ENCODE results near the gene CSNK2A1. TPM values are rescaled to one million over a fixed set of nuclear protein-coding genes. Genes with fewer than 3 reads are reported as not detected.
A peak's percentile ranks its signal among the peaks of the same experiment; 100 is the strongest.

Gene CSNK2A1
- total RNA-seq, 1 donor: 117 TPM

GRCh38 chr20:564192-564591 is 20.6 kb upstream of the CSNK2A1 start:
- no peak for TF ChIP-seq CTCF (IDR thresholded peaks at IDR 0.05; ENCODE audit: insufficient read depth, low read depth, low read length)
- H3K4me3 ChIP-seq (ENCODE audit: low read depth, low read length): no peak overlapping the region
- no peak for DNase-seq (ENCODE audit: low read depth)

DNA sequence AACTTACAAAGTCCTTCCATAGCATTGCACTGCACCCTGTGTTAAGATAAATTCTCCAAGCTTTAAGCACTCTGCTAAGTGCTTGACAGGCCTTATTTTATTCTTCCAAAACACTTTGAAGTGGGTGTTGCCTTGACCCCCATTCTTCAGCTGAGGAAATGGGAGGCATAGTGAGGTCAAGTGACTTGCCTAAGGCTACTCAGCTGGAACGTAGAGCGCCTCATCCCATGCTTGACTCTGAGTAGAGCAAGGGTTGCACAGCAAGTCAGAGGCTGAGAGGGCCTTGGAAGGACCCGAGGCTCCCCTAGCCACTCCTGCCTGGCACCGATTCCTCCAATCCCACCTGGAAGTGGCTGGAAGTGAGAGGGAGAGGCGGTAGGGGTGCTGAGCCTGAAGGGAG is 19.6 kb upstream of the CSNK2A1 start:
- no peak for TF ChIP-seq CTCF (IDR thresholded peaks at IDR 0.05; ENCODE audit: insufficient read depth, low read depth, low read length)
- no peak overlapping the region for H3K4me3 ChIP-seq (ENCODE audit: low read depth, low read length)
- DNase-seq (ENCODE audit: low read depth): no peak

DNA sequence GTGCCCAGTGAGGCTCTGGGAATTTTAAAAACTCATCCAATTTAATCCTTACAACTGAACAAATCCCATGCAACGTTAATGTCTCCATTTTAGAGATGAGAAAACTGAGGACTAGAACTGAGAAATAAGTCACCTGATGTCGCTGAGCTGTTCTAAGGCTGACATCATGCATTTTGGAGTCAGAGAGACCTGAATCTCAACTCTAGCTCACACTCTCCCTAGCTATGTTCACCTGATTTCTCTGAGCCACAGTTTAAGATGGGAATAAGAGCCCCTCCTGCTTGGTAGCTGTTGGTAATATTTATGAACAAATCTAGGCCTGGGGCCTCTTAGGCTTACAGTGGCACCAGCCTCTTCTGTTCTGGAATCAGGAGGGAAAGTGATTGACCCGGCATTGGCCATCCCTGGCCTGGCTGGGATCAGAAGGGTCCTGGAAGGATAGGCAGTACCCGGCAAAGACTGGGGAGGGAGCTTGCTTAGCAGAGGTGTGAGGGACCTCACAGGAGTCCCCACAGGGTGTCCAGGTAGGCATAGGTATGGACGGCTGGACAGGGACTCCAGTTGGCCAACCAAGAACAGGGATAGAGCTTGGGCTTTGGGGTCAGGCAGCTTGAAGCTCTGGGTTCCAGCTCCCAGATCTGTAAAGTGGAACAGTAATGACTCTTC is 18.8 kb upstream of the CSNK2A1 start:
- H3K4me3 ChIP-seq (ENCODE audit: low read depth, low read length): no peak overlapping the region
- TF ChIP-seq CTCF (IDR thresholded peaks at IDR 0.05; ENCODE audit: insufficient read depth, low read depth, low read length): no peak
- DNase-seq (ENCODE audit: low read depth): no peak

GRCh38 chr20:561437-562231 is 18.0 kb upstream of the CSNK2A1 start:
- DNase-seq (ENCODE audit: low read depth): peak; percentile 68
- TF ChIP-seq CTCF (IDR thresholded peaks at IDR 0.05; ENCODE audit: insufficient read depth, low read depth, low read length): peak; percentile 99
- no peak overlapping the region for H3K4me3 ChIP-seq (ENCODE audit: low read depth, low read length)

GRCh38 chr20:560680-561079 is 17.1 kb upstream of the CSNK2A1 start:
- TF ChIP-seq CTCF (IDR thresholded peaks at IDR 0.05; ENCODE audit: insufficient read depth, low read depth, low read length): no peak
- no peak overlapping the region for H3K4me3 ChIP-seq (ENCODE audit: low read depth, low read length)
- DNase-seq (ENCODE audit: low read depth): no peak

- TF ChIP-seq CTCF (IDR thresholded peaks at IDR 0.05; ENCODE audit: insufficient read depth, low read depth, low read length): no peak
- DNase-seq (ENCODE audit: low read depth): no peak
- no peak overlapping the region for H3K4me3 ChIP-seq (ENCODE audit: low read depth, low read length)
Measured at GRCh38 chr20:558117-558516, 14.5 kb upstream of the CSNK2A1 start.

All from fibroblast of villous mesenchyme (primary cell).